T47D (cell line): ENCODE measurements around the gene KIF1C.
"Not testable (repeated sequence)": the region's sequence is repeated elsewhere in the genome, so short reads cannot be mapped to it uniquely, and the experiment has no call there.

ENCODE experiments used
- DNase-seq, 2 experiments: peaks; one replicate each; pipeline versions ENCODE4 v3.0.0 to v3.0.0-alpha.2; 2011 to 2012; ENCODE audit warnings: low read depth in 1 of 2, low spot score in 1 of 2
- JUND ChIP-seq: IDR thresholded peaks from 2 replicates; pipeline ENCODE4 v1.6.1; 2012; ENCODE audit warnings: low read depth
- in situ Hi-C: cut with HindIII; loops from 2 replicates; pipeline ENCODE4 v1.10.0; 2016; ENCODE audit warnings: low sequenced_read_pairs, low pct_unique_long_range_greater_than_20kb

Gene KIF1C

DNA sequence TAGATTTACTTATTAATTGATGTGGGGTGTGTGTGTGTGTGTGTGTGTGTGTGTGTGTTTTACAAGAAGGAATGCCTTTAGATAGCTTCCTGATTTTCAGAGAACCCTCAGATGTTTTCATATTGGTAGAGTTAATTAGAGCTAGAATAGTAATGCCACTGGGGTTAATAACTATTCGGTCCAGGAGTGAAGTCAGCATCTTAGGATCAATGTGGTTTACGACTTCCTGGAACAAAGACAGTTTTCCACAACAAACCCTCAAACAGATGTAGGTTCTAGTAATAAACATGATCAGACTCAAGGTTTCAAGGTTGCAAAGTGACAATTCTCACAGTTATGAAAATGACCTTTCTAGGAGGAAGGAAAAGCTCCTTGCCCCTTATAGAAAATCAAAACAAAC lies 49.7 kb downstream of the KIF1C start:
- no peak for DNase-seq
- in situ Hi-C loops, result no loop called here
- TF ChIP-seq JUND, result no peak

DNA sequence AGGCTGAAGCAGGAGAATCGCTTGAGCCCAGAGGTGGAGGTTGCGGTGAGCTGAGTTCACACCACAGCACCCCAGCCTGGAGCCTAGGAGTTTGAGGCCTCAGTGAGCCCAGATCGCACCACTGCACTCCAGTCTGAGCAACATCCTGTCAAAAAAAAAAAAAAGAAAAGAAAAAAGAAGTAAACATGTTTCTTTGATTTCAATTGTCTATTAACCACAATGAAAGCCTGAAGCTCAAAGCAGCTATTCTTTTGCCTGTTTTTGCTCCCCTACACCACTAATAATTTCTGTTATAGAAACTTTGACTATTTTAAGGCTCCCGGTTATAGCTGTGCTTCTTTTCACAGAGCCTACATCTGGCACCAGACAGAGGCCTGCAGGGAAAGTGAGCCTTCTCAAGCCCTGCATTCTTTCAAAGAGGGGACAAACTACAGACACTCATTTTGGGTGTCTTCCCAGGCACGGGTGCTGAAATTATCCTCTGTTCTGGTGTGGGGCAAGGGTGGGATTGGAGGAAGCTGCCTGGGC lies 51.6 kb downstream of the KIF1C start:
- in situ Hi-C loops, result no loop called here
- TF ChIP-seq JUND, result no peak
- DNase-seq, result no peak

DNA sequence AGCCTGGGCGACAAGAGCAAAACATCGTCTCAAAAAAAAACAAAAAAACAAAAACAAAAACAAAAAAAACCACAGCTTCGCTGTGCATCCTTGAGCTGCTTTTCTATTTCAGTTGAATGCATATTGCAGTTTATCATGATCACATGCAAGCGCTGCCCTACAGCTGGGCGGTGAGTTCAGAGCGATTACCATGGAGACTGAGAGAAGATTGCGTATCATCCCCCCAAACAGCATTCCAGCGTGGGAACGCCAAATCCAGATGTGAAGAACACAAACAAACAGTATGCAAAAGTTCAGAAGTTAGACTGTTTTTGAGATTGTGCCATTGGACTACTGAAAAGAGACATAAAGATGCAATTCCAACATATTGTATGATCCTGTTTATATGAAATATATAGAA lies 52.5 kb downstream of the KIF1C start:
- in situ Hi-C loops, result no loop called here
- DNase-seq, result no peak
- TF ChIP-seq JUND, result no peak

DNA sequence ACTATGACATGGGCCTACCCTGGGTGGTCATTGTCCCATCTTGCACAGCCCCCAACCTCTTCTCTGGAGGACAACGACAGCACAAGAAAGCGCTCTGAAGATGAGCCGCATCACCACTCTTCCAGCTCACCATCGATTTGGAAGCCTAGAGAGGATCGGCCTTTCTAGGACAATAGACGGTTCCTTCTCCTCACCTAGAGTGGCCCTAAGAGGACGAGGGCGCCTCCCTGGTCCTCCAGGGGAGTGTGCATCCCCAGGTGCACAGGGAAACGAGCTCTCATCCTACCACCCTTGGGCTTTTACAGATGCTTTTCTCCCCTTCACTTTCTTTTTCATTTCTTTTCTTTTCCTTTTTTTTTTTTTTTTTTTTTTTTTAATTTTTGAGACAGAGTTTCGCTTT lies 57.8 kb downstream of the KIF1C start:
- DNase-seq, result peak in 1 of 2 experiments; percentile 44
- in situ Hi-C loops, result no loop called here
- TF ChIP-seq JUND, result no peak

DNA sequence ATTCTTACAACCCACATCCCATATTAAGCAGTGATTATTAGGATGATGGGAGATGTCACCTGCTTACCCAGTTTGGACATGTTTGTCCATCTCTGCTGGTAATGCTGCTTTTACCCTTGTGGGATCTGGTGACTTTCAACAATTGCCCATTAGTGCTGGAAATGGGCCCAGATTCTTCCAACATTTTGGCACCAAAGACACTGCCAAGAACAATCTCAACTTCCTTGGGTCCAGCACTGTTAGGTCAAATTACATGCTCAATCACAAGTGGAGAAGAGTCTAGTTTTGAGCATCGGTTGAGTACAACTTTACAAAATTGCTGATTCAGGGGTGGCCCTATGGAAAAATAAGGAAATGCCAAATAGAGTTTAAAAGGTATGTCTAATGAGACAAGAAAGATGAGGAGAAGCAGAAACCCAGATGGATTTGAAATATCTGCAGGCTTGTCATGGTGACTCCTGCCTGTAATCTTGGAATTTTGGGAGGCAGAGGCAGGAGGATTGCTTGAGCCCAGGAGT lies 67.5 kb downstream of the KIF1C start:
- in situ Hi-C loops, result no loop called here
- no peak for TF ChIP-seq JUND
- no peak for DNase-seq

DNA sequence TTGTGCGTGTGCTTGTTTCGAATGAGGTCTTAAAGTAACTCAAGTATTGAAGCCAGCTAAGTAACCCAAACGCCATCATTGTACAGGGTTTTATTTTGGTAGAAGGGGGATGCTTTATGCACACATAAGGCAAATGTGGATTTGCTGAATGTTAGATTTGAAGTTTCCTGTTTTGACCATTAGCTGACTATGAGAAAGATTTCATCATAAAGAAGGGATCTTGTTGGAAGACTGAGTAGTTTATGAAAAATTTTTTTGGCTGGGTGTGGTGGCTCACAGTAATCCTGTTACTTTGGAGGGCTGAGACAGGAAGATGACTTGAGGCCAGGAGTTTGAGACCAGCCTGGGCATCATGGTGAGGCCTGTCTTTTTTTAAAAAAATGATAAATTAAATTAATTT lies 70.5 kb downstream of the KIF1C start:
- TF ChIP-seq JUND, result no peak
- DNase-seq, result no peak
- in situ Hi-C loops, result no loop called here

DNA sequence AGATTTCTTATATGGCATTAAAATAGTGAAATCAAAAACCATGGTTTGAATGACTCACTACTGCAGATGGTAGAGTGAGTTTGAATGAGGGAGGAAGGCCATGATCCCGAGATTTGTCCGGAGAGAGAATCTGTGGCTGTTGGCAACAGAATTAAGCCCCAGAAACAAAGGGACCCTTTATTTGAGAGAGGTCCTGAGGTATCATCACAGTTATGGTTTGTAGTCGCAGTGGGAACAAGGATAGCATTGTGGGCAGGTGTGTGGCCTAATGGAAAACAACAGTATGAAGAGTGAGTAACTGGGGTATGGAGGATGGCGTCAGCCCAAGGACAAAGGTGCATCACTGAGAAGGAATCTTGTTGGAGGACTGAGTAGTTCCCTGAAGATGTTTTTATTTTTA lies 72.0 kb downstream of the KIF1C start:
- DNase-seq, result no peak
- TF ChIP-seq JUND, result no peak
- in situ Hi-C loops, result no loop called here

DNA sequence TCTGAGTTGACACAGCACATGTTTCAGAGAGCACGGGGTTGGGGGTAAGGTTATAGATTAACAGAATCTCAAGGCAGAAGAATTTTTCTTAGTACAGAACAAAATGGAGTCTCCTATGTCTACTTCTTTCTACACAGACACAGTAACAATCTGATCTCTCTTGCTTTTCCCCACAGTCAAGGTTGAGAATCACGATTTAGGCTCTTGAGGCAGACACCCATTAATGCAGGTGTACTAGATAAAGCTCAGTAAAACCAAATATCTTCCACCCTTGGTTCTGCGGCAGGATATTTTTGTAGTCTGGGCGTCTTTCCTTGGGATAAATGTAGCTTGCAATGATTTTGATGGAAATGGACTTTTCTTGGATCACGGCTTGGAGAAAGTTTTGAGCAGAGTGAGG lies 77.7 kb downstream of the KIF1C start:
- in situ Hi-C loops, DNase-seq: not testable (repeated sequence)

DNA sequence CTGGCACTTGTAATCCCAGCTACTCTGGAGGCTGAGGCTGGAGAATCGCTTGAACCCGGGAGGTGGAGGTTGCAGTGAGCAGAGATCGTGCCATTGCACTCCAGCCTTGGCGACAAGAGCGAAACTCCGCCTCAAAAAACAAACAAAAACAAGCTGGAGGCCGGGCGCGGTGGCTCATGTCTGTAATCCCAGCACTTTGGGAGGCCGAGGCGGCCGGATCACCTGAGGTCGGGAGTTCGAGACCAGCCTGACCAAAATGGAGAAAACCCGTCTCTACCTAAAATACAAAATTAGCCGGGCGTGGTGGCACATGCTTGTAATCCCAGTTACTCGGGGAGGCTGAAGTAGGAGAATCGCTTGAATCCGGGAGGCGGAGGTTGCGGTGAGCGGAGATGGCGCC lies 79.5 kb downstream of the KIF1C start:
- DNase-seq, in situ Hi-C loops: not testable (repeated sequence)

DNA sequence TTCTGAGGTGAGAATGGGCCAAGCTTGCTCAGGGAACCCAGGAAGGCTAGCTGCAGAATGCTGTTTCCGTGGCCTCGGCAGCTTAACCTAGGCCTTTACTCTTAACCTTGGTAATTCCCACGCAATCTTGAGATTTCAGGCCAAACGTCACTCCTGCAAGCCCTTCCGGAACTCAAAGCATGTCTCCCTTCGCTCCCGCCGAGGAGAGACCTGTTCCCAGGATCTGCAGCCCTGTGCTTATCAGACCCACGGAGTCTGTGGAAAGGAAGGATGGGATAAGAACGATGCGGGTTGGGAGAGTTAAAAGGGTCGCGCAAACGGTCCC lies 80.0 kb downstream of the KIF1C start:
- in situ Hi-C loops, result no loop called here
- DNase-seq, result no peak
- TF ChIP-seq JUND, result no peak
